ENCODE data around the gene NDST1.

DNA sequence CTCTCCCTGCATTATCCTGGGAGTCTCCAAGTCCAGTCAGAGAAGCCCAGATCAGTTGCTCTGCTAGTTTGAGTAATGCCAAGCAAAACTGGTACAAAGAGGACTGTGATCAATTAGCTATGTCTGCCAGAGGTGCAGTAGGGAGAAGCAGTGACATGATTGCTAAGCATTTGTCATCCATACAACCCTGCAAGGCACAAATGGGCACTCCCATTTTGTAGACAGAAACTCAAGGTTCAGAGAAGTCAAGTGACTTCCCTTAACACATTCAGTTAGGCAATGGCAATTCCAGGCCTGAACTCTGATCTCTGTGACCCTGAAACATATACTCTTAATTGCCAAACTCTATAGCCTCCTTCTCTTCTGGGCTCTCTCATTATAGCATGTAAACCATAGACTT is 34.0 kb downstream of the NDST1 start:
- TF ChIP-seq EZH2 (IDR thresholded peaks at IDR 0.05; ENCODE audit: insufficient read depth, poor library complexity, severe bottlenecking) (no peak), EZH2phosphoT487 (IDR thresholded peaks at IDR 0.05; ENCODE audit: insufficient read depth, low read depth) (no peak)

Measured in GM23248 (cell line).